Posterior vena cava (tissue), 2 donors: ENCODE data around the gene SGK1. TPM values are rescaled to one million over a fixed set of nuclear protein-coding genes. Genes with fewer than 3 reads are reported as not detected.
"Not testable (repeated sequence)": the region's sequence is repeated elsewhere in the genome, so short reads cannot be mapped to it uniquely, and the experiment has no call there.

Experiments used
- DNase-seq: peaks from one replicate; pipeline ENCODE4 v3.0.0-alpha.2; 2020; ENCODE audit warnings: low spot score
- intact Hi-C, 2 donors: fragments of 100-400 bp; cut with DNase I; formaldehyde crosslinking; loops; one replicate each; pipeline versions ENCODE4 v1.14.1 to v1.14.2; 2022 to 2023
- total RNA-seq, 2 donors: library from RNA; stranded (reverse); fragmentation: NEBNext Ultra II Directional; extraction: Animal tissue kit (Norgen Biotek cat#: 25700); gene quantifications; one replicate each; pipeline ENCODE4 v1.2.1, GENCODE V29; 2021
- donor health status: DM: yes; HTN: yes; CAD: no.
- donor health status: DM: yes; HTN: yes; CAD: no.

SGK1 gene
- total RNA-seq, 2 donors from 2014 or later: 61.1 to 143 TPM

DNA sequence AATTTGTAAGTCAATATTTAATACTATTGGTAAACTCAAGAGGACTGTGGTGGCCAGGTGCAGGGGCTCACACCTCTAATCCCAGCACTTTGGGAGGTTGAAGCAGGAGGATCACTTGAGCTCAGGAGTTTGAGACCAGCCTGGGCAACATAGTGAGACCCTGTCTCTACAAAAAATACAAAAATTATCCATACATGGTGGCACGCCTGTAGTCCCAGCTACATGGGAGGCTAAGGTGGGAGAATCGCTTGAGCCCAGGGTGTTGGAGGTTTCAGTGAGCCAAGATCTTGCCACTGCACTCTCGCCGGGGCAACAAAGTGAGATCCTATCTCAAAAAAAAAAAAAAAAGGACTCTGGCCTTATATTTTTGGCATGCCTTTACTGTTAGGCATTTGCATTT is 137.4 kb downstream of the SGK1 start:
- intact Hi-C loops, DNase-seq: not testable (repeated sequence)

DNA sequence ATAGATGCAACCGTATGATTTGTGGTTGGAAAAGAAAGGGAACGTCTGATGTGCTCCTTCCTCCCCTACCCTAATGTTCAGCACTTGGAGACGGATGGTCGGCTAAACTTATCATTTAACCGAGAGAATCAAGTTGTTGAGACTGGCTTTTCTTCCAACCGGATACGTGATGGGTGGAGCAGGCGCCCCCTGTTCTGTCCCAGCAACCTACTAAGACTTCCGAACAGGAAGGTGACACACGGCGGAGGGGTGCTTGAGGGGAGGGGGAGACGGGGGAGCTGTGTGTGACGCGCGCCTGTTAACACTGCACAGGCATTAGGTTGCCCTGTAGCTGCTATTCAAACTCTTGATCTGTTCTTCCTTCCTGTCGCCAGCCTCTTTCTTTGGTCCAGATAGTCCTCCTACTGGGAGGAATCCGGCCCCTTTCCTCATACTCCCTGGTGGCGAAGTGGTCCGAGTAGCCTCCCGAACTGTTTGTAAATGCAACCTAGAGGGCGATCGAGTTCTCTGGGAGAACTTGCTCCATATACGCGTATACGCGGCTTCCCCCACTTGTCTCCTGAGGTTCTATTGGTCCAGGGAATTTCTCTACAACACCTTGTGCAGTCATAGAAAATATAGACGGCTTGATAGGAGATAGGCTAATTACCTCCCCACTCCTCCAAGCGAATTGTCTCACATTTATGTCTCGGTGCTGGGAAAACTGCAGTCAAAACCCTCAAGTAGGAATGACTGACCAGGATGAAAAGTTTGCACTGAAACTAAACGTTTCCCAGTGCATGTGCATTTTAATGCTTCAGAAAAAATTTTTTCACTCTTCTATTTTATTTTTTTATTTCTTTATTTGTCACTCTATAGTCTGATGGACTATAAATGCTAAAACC is 139.5 kb downstream of the SGK1 start:
- intact Hi-C loops: loop anchor here (5.0 to 10.0 kb wide), 2 partner anchors 459 to 466 kb away; no protein-coding TSS in a partner anchor
- DNase-seq: peak; percentile 91

DNA sequence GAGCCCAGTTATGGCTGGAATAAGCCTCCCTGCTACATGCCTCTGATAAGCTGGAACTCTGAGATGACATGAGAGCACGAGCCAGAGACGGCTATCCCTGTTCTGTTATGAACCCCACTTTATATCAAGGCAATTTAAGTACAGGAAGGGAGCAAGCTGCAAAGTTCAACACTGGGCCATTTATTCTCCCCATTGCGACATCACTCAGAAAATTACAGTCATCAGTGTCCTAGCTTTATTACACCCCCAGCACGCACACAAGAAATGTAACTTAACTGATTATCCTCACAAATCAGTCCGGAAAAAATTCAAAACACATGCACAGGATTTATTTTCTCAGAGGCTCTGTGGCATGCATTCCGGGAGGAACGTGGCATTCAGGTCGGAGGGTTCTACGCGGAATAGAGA is 140.2 kb downstream of the SGK1 start:
- no peak for DNase-seq
- intact Hi-C loops: loop anchor here (5.0 to 10.0 kb wide), 2 partner anchors 460 to 467 kb away; no protein-coding TSS in a partner anchor

DNA sequence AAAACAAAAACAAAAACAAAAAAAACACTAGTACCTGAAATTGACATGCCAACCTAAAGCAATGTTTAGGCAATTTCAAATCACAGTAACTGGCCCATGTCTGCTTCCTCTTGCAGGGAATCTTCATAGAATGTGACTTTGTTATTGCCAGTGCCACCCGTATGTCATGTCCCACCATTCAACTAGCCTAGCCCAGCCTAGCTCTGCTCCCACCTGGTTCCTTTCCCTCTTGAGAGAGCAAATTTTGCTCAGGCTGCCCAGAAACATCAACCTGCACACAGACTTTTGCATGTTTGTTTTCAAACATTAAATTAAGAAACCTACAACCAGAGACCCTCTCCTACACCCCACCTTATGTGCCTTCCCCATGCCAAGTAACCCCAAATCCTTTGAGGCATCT is 140.7 kb downstream of the SGK1 start:
- no peak for DNase-seq
- intact Hi-C loops: loop anchor here (5.0 to 10.0 kb wide), 2 partner anchors 460 to 468 kb away; no protein-coding TSS in a partner anchor

DNA sequence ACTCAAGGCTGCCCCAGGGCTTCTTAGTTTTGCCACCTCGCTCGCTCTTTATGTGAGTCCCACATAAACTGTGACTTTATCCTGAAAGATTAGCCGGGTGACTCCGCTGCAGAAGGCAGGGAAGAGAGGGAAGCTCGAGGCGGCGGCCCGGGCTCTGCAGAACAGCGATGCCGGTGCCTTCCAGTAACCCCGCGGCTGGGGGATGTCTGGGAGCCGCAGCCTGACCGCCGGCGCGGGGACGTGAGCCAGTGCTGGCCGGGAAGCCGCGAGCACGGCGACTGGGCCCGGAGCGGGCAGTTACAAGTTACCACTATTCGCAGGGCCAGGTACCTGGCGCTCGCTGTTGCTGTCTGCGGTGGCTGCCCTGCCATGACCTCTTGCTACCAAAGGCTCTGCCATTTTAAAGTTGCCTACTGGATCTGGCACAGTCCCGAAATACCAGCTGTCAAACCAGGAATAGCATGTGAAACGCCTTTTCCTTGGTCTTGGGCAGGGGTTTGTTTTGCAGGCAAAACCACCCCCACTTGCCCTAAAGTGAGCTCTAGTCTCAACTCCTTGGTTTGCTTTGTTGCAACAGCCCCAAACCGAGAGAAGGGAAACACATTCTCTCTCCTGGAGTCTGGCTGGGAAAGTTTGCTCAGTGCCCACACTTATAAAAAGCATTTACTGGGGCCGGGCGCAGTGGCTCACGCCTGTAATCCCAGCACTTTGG is 141.5 kb downstream of the SGK1 start:
- DNase-seq: peak; percentile 91
- intact Hi-C loops: loop anchor here (5.0 to 10.0 kb wide), 2 partner anchors 461 to 468 kb away; no protein-coding TSS in a partner anchor

DNA sequence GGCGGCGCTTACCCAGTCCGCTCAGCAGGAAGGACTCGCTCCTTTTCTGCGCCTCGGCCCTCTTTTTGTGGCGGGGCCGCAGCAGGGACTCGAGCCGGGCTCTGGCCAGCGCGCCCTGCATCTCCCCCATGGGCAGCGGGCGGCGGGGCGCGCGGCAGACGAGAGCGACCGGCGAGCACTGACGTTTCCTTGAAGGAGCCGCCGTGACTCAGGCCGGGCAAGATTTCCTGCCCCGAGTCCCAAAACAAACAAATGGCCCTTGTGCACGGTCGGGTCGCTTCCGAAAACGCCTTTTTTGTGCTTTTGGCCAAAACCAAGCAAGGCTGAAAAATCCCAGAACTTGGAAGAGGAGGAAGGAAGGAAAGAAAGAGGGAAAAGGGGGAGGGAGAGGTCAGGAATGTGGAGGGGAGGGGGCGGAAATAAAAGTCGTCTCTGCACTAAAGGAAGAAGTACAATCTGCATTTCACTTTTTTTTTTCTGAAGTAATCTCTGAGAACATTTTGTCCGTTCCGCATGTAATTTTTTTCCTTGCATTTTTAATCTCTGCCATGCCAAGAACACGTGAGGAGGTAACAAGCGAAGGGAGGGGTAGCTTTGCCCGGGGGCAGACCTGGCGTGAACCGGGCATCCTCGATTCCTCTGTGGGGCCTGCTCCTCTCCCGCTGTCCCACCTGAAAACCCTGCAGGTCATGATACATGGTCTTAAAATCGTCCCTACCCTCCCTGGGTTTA is 142.2 kb downstream of the SGK1 start:
- intact Hi-C loops: loop anchor here (5.0 to 10.0 kb wide), 2 partner anchors 462 to 469 kb away; no protein-coding TSS in a partner anchor
- DNase-seq: peak; percentile 95

DNA sequence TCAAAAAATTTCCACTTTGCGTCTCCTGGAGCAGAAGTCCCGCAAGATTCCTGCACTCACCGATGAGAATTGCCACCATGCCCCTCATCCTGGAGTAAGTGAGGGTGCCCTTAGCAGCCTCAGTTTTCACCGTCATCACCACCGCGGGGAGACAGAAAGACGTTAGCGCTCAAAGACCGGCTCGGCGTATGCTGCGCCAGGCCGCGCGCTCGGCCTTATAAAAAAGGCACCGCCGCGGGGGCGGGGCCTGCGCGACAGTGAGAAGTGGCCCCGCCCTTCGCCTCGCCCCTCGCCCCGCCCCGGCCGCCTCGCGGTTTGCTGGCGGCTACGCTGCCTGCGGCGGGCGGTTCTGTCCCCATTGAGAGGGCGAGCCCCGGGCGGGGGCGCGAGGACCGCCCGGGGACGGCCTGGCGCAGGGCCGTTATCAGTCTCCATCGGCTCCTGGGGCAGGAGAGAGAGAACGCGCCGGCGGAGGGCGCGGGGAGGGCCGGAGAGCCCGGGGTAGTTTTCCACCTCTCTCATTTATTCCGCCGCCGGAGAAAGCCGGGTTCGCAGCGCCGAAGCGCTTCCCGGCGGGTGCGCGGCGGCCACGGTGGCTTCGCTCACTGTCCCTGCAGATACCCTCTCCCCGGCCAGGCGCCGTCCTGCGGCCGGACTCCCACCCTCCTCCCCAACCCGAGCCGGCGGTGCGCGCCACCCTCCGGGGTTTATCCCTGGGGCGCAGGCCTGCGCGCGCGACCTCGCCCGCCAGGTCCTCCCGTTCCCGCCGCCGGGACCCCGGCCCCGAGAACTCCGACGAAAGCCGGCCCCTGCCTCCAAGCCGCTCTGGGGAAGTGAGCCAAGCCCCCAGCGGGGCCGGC is 143.0 kb downstream of the SGK1 start:
- DNase-seq: peak; percentile 98
- intact Hi-C loops: loop anchor here (5.0 to 10.0 kb wide), 3 partner anchors 462 to 647 kb away; no protein-coding TSS in a partner anchor

DNA sequence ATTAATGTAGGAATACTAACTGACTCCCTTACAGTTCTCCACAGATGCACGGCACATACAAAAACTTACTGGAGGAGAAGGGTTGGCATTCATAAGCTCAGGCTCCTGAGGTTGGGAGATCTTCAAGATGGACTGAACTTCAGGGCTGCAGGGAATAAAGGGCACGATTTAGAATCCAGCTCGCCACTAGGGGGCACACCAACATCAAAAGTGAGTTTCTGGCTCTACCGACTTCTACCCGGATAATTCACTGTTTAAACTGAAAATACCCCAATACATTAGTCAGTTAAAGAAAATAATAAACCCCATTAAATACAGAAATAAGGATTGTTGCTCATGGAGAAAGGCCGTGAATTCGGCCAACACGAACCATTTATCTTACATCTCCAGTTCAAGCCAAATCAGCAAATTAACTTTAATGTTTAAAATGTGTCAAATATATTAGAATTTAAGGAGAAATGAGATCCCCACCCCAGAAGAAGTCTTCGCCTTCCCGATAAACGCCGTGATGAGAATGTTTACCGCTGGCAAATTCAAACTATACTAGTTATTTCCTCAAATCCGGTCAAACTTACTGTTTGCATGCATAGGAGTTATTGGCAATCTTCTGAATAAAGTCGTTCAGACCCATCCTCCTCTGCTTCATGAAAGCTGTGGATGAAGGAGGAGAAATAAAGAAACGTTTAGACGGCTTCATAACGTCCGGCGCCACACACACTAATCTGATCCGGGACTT is 143.8 kb downstream of the SGK1 start:
- DNase-seq: peak; percentile 94
- intact Hi-C loops: loop anchor here in 1 of 2 donors (5.0 to 10.0 kb wide), 2 partner anchors 471 to 648 kb away; no protein-coding TSS in a partner anchor

DNA sequence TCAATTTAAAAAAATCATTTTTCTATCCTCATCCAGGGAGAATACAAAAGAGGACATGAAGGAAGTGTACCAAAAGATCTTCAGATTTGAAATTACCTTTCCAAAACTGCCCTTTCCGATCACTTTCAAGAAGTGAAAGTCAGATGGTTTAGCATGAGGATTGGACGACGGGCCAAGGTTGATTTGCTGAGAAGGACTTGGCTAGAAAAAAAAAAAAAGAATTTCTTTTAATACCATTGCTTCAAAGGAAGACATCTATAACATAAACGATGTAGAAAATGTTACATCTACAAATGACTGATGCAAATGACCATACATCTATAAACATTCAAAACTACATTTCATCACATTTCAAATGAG is 144.6 kb downstream of the SGK1 start:
- intact Hi-C loops: loop anchor here in 1 of 2 donors (5.0 to 10.0 kb wide), 2 partner anchors 471 to 649 kb away; no protein-coding TSS in a partner anchor
- DNase-seq: no peak

DNA sequence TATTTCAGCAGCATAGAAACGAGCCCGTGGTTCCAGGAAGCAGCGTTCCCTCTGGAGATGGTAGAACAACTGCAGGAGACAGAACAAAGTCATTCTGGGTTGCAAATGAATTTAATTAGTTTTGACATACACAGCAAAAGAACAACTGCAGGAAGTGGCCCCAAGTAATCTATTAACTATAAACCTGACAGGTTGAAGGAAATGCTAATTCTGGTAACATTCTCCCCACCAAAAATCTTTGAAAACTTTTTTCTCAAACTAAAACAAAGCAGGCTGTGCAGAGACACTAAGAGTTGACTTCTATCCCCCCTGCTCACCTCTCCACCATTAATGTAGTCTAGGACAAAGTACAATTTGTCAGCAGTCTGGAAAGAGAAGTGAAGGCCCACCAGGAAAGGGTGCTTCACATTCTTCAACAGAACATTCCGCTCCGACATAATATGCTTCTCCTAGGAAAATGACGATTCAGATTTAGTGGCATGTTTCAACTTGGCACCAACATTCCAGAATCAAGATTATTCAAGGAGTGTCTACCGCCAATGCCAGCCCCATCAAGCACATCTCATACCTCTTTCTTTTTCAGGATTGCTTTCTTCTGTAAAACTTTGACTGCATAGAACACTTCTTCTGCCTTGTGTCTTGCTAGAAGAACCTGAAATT is 145.1 kb downstream of the SGK1 start:
- DNase-seq: no peak
- intact Hi-C loops: loop anchor here in 1 of 2 donors (5.0 to 10.0 kb wide), 2 partner anchors 472 to 649 kb away; no protein-coding TSS in a partner anchor

DNA sequence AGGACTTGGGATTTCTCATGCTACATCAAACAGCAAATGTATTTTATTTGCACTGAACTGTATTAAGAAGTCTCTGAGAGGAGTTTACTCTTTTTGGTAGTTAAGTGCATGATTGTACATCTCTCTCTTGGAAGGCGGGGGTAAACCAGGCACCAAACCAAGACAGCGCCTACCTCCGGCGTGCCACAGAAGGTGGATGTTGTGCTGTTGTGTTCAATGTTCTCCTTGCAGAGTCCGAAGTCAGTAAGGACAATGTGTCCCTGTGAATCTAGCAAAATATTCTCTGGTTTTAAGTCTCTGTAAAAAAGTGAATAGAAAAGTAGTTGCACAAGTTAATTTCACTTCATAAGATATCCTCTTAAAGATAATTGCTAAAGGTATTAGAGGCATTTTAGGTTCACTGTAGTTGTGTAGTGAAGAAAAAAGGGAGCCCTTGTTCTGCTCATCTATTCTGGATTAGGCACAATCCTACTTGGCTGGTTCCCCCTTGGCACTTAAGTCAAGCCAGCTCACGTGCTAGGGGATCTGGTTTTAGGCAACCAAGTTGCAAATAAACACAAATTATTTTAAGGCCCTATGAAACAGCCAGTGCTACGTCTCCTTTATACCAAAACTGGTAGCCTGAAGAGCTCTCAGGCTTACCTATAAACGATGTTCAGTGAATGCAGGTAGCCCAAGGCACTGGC is 145.7 kb downstream of the SGK1 start:
- no peak for DNase-seq
- intact Hi-C loops: loop anchor here in 1 of 2 donors (5.0 to 10.0 kb wide), 2 partner anchors 473 to 650 kb away; no protein-coding TSS in a partner anchor

DNA sequence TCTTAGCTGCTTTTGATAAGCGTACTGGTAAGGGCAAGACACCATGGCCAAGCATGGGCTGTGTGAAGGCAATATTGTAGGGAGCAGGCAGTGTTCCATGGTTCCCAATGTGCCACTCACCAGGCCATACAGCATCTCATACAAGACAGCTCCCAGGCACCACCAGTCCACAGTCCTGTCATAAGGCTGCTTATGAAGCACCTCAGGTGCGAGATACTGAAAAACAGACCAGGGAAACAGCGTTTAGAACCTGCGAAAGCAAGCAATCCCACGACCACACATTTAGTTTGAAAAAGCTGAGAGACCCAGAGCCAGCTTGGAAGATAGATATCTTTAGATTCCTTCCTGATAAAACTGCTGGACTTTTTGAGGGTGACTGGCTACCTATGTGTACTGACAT is 146.4 kb downstream of the SGK1 start:
- intact Hi-C loops: loop anchor here in 1 of 2 donors (5.0 to 10.0 kb wide), 2 partner anchors 473 to 651 kb away; no protein-coding TSS in a partner anchor
- DNase-seq: no peak

DNA sequence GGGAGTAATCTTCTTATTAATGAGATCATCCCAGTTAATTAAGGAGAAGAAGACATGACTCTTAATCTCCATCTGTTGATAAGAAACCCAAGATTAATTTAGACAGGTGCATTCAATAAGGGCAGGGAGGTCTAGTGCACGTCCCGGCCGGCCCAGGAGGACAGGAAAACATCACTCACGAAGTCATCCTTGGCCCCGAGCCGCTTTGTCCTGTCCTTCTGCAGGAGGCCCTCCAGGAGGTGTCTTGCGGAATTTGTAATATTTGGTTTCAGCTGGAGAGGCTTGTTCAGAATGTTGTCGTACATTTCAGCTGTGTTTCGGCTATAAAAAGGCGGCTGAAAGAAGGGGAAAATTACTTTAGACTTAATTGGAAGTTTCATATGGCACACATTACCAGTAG is 147.1 kb downstream of the SGK1 start:
- intact Hi-C loops: loop anchor here in 1 of 2 donors (5.0 to 10.0 kb wide), 2 partner anchors 474 to 651 kb away; no protein-coding TSS in a partner anchor

DNA sequence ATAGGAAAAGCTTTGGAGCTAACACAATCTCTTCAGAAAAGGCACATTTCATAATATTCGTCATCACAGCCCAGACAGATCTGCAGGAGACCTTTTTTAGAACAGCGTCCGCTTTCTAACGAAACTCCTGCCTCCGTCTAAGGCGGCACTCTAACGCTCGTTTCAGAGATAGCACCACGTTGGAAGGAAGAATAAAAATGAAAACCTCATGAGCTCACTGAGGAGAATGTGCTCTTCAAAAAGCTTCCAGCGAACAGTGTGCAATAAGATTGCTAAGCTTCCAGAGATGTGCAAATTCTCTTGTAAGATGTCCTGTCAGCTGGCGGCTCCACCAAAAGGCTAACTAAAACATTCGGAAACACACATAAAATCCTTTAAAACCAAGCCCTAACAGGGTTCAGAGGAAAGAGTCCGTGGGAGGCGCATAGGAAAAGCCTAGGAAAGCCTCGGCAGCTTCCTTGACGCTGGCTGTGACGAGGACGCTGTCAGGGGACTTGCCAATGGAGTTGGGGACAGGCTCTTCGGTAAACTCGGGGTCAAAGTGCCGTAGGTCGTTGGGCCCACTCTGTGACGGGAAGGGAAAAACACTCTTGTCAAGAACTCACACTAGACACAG is 147.9 kb downstream of the SGK1 start:
- no peak for DNase-seq
- intact Hi-C loops: loop anchor here in 1 of 2 donors (5.0 to 10.0 kb wide), 2 partner anchors 475 to 652 kb away; no protein-coding TSS in a partner anchor

More for the DNA sequence above, 147.1 kb downstream of the SGK1 start:
- no peak for DNase-seq

DNA sequence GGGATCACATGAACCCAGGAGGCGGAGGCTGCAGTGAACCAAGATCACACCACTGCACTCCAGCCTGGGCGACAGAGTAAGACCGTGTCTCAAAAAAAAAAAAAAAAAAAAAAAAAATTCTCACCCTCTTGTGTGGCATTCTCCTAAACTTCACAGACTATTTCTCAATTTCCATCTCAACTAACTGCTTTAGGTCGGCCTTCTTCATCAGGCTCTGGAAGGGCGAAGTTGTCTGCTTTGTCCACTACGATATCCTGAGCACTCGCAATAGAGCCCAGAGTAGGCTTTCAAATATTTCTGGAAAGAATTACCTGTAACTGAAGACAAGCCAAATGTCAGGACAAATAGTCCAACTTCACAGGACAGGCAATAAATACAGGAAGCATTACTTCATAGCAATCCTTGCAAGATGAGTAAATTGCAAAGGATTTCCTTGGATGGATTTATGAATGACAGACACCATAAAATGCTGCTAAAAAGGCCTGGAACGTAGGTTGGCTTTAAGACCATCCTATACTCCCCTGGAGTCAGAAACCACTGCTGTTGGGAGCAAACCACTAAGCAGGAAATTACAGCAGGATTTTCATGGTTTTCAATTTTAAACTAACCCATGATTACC is 149.2 kb downstream of the SGK1 start:
- no peak for DNase-seq
- intact Hi-C loops: no loop called here
